Superior temporal gyrus (tissue), 1 donor: ENCODE results near the gene IGFBPL1.
"Not testable (repeated sequence)": the region's sequence is repeated elsewhere in the genome, so short reads cannot be mapped to it uniquely, and the experiment has no call there.

Experiments used
- DNase-seq: peaks from one replicate; pipeline ENCODE4 v3.0.0-alpha.2; 2016; ENCODE audit errors: extremely low spot score

IGFBPL1 gene

GRCh38 chr9:38377336-38378083 lies 46.7 kb downstream of the IGFBPL1 start:
- DNase-seq: not testable (repeated sequence)

DNA sequence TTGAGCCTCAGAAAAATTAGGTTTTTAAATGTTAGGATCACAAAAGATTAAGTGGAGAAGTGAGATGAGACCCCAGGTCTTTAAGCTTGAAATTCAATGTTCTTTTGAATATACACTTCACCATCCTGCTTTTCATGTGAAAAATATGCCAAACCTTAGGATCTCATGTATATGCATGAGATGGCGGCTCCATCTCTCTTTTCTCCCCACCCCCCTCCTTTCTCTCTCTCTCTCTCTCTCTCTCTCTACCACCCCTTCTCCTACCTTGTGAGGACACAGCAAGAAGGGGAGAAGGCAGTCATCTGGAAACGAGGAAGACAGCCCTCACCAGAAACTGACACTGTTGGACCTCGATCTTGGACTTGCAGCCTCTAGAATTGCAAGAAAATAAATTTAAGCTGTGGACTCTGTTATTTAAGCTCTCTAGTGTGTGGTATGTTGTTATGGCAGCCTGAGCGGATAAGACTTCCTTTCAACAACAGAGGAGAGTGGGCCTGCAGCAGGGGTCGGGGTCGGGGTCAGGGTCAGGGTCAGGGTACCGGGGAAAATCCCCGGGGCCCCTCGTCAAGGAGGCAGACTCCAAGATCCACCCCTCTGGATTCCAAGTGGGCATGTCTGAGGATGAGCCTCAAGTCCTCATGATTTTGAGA lies 48.1 kb downstream of the IGFBPL1 start:
- DNase-seq: no peak

GRCh38 chr9:38375572-38375963 lies 48.7 kb downstream of the IGFBPL1 start:
- DNase-seq: no peak

DNA sequence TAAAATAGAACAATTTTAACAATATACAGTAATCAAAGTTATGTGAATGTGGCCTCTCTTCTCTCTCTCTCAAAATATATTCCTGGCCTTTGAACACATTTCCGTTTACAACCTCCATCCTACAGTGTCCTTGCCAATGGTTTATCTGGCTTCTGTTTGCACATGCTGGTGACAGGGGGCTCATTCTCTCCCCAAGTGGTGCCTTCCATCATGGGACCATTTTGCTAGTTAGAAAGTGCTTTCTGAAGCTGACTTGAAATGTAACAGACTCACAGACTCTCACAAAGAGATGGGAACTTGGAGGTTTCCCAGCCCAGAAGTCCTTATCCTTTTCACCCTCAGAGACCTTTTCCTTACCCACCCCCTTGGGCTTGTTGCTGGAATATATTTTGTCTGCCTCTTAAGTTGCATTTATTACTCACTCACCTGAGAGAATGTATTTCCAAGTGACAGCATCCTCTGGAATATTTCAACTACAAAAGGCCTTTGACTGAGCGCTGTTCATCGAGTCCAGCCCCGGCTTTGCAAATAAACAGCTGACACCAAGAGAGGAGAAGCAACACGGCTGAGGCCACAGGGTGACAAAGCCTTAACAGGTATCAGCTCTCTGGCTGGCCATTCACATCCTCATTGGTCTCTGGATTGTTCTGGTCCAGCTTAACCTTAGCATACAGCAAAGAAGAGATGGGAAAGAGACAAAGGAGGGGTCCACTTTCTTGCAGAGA lies 49.2 kb downstream of the IGFBPL1 start:
- no peak for DNase-seq

DNA sequence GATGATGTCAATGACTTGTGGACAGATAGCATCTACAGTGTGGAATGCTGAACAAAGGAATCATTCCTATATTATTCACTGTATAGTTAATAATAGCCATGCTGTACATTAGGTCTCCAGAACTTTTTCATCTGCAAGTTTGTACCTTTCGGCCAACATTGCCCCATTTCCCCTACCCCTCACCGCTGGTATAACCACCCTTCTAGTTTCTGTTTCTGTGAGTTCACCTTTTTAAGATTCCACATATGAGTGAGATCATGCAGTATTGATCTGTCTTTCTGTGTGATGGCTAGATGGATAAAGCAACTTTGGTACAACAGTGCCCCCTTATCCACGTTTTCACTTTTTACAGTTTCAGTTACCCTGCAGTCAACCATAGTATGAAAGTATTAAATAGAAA lies 50.6 kb downstream of the IGFBPL1 start:
- DNase-seq: no peak

DNA sequence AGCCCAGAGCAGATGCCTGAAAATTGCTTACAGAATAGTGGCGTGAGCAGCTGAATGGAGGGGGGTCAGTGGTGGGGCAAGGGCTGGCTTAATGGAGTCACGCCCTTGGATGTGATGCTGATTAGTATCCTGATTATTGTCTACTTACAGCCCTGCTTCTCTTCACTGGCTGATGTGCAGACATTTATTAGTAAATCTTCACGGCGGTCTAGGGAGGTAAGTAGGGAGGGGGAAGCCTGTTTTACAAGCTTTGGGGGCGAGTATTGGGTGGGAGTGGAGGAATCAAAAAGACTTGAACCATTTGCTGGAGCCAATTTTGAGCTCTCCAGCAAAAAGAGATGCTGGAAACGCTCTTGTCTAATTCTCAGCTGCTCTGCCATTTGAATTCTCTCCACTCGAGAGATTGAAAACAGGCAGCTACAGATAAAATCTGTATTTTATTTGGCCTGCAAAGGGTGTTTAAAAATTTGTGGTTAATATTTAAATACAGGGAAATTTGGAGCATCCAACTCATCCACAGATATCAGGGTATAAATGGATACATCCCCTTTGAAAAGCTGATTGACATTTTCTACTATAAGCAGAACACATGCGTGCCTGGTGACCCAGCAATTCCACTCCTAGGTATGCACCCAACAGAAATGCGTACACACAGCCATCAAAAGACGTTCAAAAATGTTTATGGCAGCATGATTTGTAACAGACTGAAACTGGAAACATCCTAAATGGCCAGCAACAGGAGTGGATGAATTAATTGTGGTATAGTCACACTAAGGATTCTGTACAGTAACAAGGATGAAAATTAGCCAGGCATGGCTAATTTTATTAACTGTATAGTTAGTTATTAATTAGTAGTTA lies 51.3 kb downstream of the IGFBPL1 start:
- DNase-seq: no peak

DNA sequence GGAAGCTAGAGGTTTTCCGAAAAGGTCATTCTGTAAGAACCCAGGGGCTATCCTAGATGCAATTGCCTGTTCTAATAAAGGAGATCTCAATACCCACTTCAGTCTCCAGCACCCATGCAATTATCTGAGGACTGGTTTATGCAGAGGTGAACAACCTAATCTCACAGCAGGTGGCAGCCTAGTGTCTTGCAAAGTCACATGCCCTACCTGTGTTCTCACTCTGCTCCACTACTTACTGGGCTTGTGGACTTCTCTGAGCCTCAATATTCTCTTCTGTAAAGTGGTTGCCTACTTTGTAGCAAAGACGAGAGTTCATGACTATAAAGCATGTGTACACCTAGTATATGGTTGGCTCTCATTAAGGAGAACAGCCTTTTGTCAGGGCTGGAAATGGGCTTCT lies 52.8 kb downstream of the IGFBPL1 start:
- DNase-seq: no peak

DNA sequence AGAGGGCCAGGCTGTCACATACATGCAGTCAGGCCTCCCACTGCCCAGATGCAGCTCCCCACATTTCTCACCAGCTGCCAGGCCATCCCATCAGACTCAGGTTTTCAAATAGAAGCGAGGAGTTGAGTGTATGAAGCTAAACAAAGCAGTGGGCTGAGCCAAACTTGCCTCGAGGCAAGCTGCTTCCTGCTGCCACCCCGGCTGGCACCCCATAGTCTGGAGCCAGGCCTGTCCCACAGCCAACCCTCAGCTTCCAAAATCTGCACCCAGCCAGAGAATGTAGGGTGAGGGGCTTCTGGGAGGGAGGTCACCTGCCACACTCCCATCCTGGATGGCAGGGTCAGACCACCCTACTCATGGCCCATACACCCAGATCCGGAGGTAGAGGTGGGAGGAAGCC lies 54.1 kb downstream of the IGFBPL1 start:
- DNase-seq: no peak

GRCh38 chr9:38368731-38369130 lies 55.5 kb downstream of the IGFBPL1 start:
- no peak for DNase-seq

DNA sequence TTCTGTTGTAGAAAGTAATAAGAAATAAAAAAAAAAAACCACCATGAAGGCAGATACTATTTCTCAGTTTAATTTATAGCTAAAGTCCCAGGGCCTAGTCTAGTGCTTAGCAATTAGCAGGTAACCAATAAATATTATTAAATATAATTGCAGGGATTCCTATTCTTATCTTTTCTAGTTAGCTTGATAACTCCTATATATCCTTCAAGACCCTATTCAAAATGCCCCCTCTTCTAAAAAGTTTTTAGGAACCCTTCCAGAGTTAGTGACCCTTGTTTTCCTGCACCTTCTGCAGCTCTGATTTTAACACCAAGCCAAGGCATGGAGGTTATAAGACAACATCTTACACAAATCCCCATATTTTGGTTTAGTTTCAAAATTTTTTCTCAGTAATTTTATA lies 56.4 kb downstream of the IGFBPL1 start:
- no peak for DNase-seq

DNA sequence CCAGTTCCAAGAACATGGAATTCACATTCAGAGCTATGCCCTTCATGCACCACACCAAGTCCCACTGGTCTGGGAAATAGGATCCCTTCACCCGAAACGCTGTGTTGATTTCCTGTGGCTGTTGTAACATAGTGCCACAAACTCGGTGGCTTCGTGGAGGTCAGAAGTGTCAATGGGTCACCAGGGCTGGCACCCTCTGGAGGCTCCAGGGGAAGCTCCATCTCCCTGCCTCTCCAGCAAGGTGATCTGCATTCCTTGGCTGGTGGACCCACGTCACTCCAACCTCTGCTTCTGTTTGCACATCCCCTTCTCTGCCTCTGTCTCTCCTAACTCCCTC lies 60.7 kb downstream of the IGFBPL1 start:
- DNase-seq: no peak

GRCh38 chr9:38362852-38363588 lies 61.2 kb downstream of the IGFBPL1 start:
- DNase-seq: peak; percentile 87

DNA sequence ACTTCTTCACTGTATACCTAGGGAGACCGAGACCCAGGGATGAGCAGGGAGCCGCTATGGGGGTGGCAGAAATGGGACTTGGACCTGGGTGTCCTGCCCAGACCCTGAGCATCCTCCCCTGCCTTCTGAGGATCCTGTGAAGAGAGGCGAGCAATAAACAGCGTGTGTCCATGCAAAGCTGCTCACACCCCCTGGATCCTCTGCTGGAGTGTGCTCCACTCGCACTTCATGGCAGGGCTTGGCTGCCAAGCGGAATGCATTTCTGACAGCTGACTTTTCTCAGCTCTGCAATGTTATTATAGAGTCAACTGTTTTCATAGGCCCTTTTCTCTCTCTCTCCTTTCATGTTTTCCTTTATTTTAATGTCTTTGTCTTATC lies 62.8 kb downstream of the IGFBPL1 start:
- no peak for DNase-seq

DNA sequence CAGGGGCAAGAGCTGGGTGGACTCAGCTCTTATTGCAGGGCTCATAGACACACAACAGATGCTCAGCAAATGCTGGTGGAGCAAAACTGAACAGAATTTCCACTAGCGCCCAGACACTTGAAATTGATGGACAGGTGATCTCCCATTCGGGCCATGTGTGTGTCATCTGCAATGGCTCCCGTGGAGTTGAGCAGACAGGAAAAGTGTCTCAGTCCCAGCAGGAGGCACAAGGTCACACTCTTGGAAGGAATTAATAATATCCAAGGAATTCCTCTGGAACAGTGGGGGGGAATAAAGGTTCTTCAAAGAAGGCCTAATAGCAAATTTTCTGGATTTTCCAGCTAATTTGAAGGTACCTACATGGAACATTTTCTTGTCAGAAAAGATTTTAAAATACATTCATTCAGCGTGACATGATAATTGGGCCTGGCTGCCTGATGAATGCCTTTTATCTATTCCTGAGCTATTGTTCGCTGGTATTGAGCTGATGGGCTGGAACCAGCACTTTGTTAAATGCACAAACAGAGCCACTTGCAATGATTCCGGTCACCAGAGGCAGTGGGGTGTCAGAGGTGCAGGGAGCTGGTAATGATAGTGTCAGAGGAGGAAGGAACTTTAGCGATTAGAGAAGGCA lies 63.3 kb downstream of the IGFBPL1 start:
- DNase-seq: no peak

DNA sequence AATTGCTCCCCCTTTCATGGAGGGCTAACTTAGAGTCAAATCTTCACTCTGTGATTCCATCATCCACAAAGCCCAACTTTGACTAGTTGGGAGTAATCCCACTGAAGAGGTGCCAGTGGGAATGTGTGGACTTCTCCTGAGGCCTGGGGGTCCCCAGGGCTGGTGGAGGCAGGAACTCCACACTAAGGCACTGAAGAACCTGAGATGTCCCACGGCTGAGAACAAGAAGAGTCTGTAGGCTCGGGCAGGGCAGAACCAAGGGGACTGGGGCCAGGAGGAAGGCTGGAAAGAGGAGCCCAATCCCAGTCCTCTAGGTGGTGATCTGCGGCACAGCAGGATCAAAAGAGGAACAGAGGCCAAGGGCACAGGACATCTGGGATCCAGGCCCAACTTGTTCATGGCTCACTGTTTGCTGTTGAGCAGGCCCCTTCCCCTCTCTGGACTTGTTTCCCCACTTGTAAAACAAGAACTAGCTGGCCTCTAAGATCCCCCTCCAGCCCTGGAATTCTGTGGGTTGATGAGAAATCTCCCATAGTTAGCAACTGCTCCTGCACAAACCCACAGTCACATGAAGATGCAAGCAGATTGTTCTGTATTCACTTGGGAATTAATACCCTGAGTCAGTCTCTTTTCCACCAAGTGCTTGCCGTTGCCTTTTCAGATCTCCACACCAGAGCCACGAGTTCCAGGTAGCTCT lies 64.4 kb downstream of the IGFBPL1 start:
- no peak for DNase-seq

- no peak for DNase-seq
These were observed 65.0 kb downstream of the IGFBPL1 start for GRCh38 chr9:38359297-38359653.

DNA sequence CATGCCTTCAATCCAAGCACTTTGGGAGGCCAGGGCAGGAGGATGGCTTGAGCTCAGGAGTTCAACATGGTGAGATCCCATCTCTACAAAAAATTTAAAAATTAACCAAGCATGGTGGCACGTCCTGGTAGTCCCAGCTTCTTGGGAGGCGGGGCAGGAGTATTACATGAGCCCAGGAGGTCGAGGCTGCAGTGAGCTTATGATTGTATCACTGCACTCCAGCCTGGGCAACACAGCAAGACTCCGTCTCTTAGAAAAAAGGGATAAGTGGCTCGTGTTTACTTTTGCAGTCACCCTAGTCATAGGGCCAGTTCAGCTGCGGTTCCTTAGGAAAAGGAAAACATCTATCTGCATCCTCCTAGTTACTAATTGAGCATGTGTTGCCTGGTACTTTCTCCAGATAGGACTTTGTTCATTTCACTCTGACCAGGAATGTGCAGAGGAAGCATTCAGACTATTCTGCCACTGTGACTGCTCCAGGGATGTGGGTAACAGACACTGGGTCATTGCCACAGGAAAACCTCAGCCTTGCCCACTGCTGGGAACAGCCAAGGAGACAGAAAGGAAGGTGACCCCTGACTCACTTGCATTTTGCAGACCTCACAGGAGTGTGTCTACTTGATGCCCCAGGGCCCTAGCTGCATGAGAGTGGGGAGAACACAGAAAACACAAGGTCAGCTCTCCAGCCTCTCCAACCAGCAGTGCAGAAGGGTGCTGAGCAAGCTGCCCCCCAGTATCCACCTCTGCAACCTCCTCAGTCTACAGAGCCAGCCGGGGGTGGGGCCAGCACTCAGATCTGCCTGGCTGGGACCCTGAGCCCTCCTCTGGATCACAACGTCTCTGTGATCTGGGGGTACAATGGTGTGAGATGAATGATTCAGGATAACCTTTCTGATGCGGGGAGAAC lies 65.6 kb downstream of the IGFBPL1 start:
- no peak for DNase-seq

GRCh38 chr9:38357350-38358114 lies 66.7 kb downstream of the IGFBPL1 start:
- DNase-seq: no peak

- DNase-seq: no peak
These were observed 67.4 kb downstream of the IGFBPL1 start for GRCh38 chr9:38356851-38357250.
